Stomach (tissue), 9 donors: ENCODE data around the gene TTLL12. TPM values are rescaled to one million over a fixed set of nuclear protein-coding genes. Genes with fewer than 3 reads are reported as not detected.

Experiments used
- DNase-seq, 2 donors: peaks; one replicate each; pipeline versions ENCODE4 v3.0.0 to v3.0.0-alpha.2; 2013 to 2019
- H3K27ac ChIP-seq, 5 donors: fragments of 200-600 bp in 4 of 5; sonication (generic) in 4 of 5; one replicate each; pipeline ENCODE4 v1.5.1; 2013 to 2019; ENCODE audit warnings: mild to moderate bottlenecking in 1 of 5, moderate library complexity in 1 of 5
- H3K27me3 ChIP-seq, 3 donors: fragments of 200-600 bp; sonication (generic); one replicate each; pipeline ENCODE4 v1.5.1; 2017 to 2019; ENCODE audit warnings: mixed run types in 1 of 3
- H3K36me3 ChIP-seq, 4 donors: fragments of 200-600 bp; sonication (generic); 1 replicate in 3 of 4; 2 replicates in 1 of 4; pipeline ENCODE4 v1.5.1; 2016 to 2019
- H3K4me1 ChIP-seq, 4 donors: fragments of 200-600 bp; sonication (generic); one replicate each; pipeline ENCODE4 v1.5.1; 2016 to 2019
- H3K4me3 ChIP-seq, 4 donors: fragments of 200-600 bp; sonication (generic) in 3 of 4; one replicate each; pipeline ENCODE4 v1.5.1; 2016 to 2019; ENCODE audit warnings: mild to moderate bottlenecking in 1 of 4
- H3K9me3 ChIP-seq, 4 donors: fragments of 200-600 bp; sonication (generic); one replicate each; pipeline ENCODE4 v1.5.1; 2016 to 2019
- CTCF ChIP-seq, 7 experiments: fragments of 450-650 bp in 4 of 7; fragments of 200-600 bp in 3 of 7; sonication (generic) in 3 of 7; IDR thresholded peaks; one replicate each; pipeline ENCODE4 v1.5.1; 2016 to 2019; ENCODE audit warnings: antibody characterized with exemption in 7 of 7, control low read depth in 2 of 7, mild to moderate bottlenecking in 1 of 7
- EP300 ChIP-seq: sonication (generic); formaldehyde crosslinking; IDR thresholded peaks from one replicate; pipeline ENCODE4 v1.6.1; 2017; ENCODE audit warnings: antibody characterized with exemption
- POLR2A ChIP-seq, 4 donors: fragments of 450-650 bp; IDR thresholded peaks; one replicate each; pipeline ENCODE4 v1.6.1; 2016; ENCODE audit warnings: antibody characterized with exemption in 4 of 4, control low read depth in 2 of 4, mild to moderate bottlenecking in 1 of 4, moderate library complexity in 1 of 4
- POLR2AphosphoS5 ChIP-seq, 3 donors: sonication (generic); formaldehyde crosslinking; IDR thresholded peaks; one replicate each; pipeline ENCODE4 v1.6.1; 2016; ENCODE audit warnings: antibody characterized with exemption in 3 of 3
- WGBS, 5 donors: extraction: QIAGEN DNeasy Blood & Tissue Kit in 3 of 5; methylation state at CpG; one replicate each; pipeline versions ENCODE4 v1.1.5 to v1.1.7; 2013 to 2018; 5-methylcytosine and 5-hydroxymethylcytosine counted together
- intact Hi-C: fragments of 100-400 bp; cut with DNase I; formaldehyde crosslinking; loops from one replicate; pipeline ENCODE4 v1.15.1; 2023; ENCODE audit warnings: low total_unique reads
- polyA plus RNA-seq, 3 donors: library from polyadenylated mRNA; stranded (reverse); fragments of 200-250 nt; gene quantifications; one replicate each; pipeline ENCODE4 v1.2.3, GENCODE V29; 2013
- total RNA-seq, 5 donors: library from RNA; depleted of rRNA; stranded (reverse); fragments of >200 nt; gene quantifications; one replicate each; pipeline versions ENCODE4 v1.1.0 to v1.2.3, GENCODE V29; 2014 to 2016
- donor health status: healthy with polysubstance abuse.
- donor health status: Bipolar disorder and iron deficiency.
- donor health status: healthy.

The TTLL12 gene
- total and polyA plus RNA-seq, 8 donors, result 4.1 to 64.3 (median 30.1) TPM

GRCh38 chr22:43230571-43230970, 43.6 kb upstream of the TTLL12 start:
- no peak for DNase-seq
- Histone ChIP-seq H3K27me3 (peaks cover 0 to 40% (median 0%) of the 10 kb centered on the region in 3 donors), H3K4me1 (peaks cover 0 to 18% (median 3%) of the 10 kb centered on the region in 4 donors), H3K9me3 (no peaks in the 10 kb centered on the region), H3K27ac (no peak overlapping the region), H3K36me3 (no peaks in the 10 kb centered on the region), H3K4me3 (no peak overlapping the region)
- 63 to 78% (median 73%) methylated on average over 8 to 9 of the region's 9 CpGs for WGBS, 5 donors
- intact Hi-C loops, result no loop called here
- no peak for TF ChIP-seq CTCF (IDR thresholded peaks at IDR 0.05)
- no peak for TF ChIP-seq EP300
- no peak for TF ChIP-seq POLR2A (IDR thresholded peaks at IDR 0.05)
- TF ChIP-seq POLR2AphosphoS5 (IDR thresholded peaks at IDR 0.05), result no peak

- H3K4me3 ChIP-seq, result no peak overlapping the region
- H3K9me3 ChIP-seq, result no peaks in the 10 kb centered on the region
- peaks cover 0 to 33% (median 0%) of the 10 kb centered on the region in 3 donors for H3K27me3 ChIP-seq
- H3K4me1 ChIP-seq, result peaks cover 0 to 18% (median 3%) of the 10 kb centered on the region in 4 donors
- DNase-seq, result no peak
- no peak for TF ChIP-seq POLR2A (IDR thresholded peaks at IDR 0.05)
- no peak for TF ChIP-seq EP300
- TF ChIP-seq POLR2AphosphoS5 (IDR thresholded peaks at IDR 0.05), result no peak
- no peak for TF ChIP-seq CTCF (IDR thresholded peaks at IDR 0.05)
- 81 to 91% (median 88%) methylated on average over 11 to 19 of the region's 19 CpGs for WGBS, 5 donors
- H3K36me3 ChIP-seq, result no peaks in the 10 kb centered on the region
- H3K27ac ChIP-seq, result no peak overlapping the region
- intact Hi-C loops, result no loop called here
These were observed 41.9 kb upstream of the TTLL12 start for GRCh38 chr22:43228863-43229262.

- Histone ChIP-seq H3K9me3 (no peaks in the 10 kb centered on the region), H3K36me3 (no peaks in the 10 kb centered on the region), H3K27ac (no peak overlapping the region), H3K27me3 (peaks cover 0 to 33% (median 0%) of the 10 kb centered on the region in 3 donors), H3K4me1 (peaks cover 0 to 18% (median 3%) of the 10 kb centered on the region in 4 donors), H3K4me3 (no peak overlapping the region)
- 61 to 67% (median 62%) methylated on average over 8 of the region's 8 CpGs for WGBS, 5 donors
- DNase-seq, result peak; percentile 43 to 55
- no peak for TF ChIP-seq EP300
- no peak for TF ChIP-seq CTCF (IDR thresholded peaks at IDR 0.05)
- no peak for TF ChIP-seq POLR2AphosphoS5 (IDR thresholded peaks at IDR 0.05)
- TF ChIP-seq POLR2A (IDR thresholded peaks at IDR 0.05), result no peak
- intact Hi-C loops, result no loop called here
These were observed 41.4 kb upstream of the TTLL12 start for GRCh38 chr22:43228330-43228729.

GRCh38 chr22:43227239-43227630, 40.3 kb upstream of the TTLL12 start:
- intact Hi-C loops, result no loop called here
- TF ChIP-seq POLR2AphosphoS5 (IDR thresholded peaks at IDR 0.05), result no peak
- TF ChIP-seq CTCF (IDR thresholded peaks at IDR 0.05), result no peak
- no peak for TF ChIP-seq EP300
- TF ChIP-seq POLR2A (IDR thresholded peaks at IDR 0.05), result no peak

More at GRCh38 chr22:43227239-43227630, 40.3 kb upstream of the TTLL12 start:
- H3K27ac ChIP-seq, result no peak overlapping the region
- peaks cover 0 to 28% (median 0%) of the 10 kb centered on the region in 3 donors for H3K27me3 ChIP-seq
- DNase-seq, result peak in 1 of 2 donors; percentile 60
- H3K36me3 ChIP-seq, result no peaks in the 10 kb centered on the region
- no peak overlapping the region for H3K4me3 ChIP-seq
- no peaks in the 10 kb centered on the region for H3K9me3 ChIP-seq
- peaks cover 0 to 19% (median 3%) of the 10 kb centered on the region in 4 donors for H3K4me1 ChIP-seq
- 42 to 63% (median 54%) methylated on average over 4 to 17 of the region's 17 CpGs for WGBS, 5 donors
